ENCODE data around the gene TBC1D1. TPM values are rescaled to one million over a fixed set of nuclear protein-coding genes. Genes with fewer than 3 reads are reported as not detected.

TBC1D1 gene
- polyA plus RNA-seq, 1 donor (not counting 4 experiments of a cell fraction or from before 2014, with no cell fraction given), result 32.5 TPM

GRCh38 chr4:38100474-38101255 is 209.8 kb downstream of the TBC1D1 start:
- Histone ChIP-seq H3K9me3 (ENCODE audit: control insufficient read depth, low read depth, low read length) (no peaks in the 10 kb centered on the region), H3K4me2 (ENCODE audit: control insufficient read depth, extremely low read depth, insufficient read depth, low read depth, low read length) (peak overlapping the region; percentile 57), H3K4me1 (ENCODE audit: control insufficient read depth, extremely low read depth, insufficient read depth, low read length) (peaks cover 39% of the 10 kb centered on the region), H3K36me3 (ENCODE audit: control insufficient read depth in 2 of 2, extremely low read depth in 1 of 2, insufficient read depth in 2 of 2, low read length in 2 of 2) (peaks cover 0 to 3% of the 10 kb centered on the region in 2 experiments), H3K9ac (ENCODE audit: control insufficient read depth, extremely low read depth, insufficient read depth, low read length) (peak overlapping the region; percentile 83), H3K4me3 (ENCODE audit: control insufficient read depth in 2 of 3, extremely low read depth in 1 of 3, insufficient read depth in 2 of 3, low read depth in 1 of 3, low read length in 3 of 3) (no peak overlapping the region), H3K27ac (ENCODE audit: control insufficient read depth, insufficient read depth, low read length) (peak overlapping the region; percentile 99), H4K20me1 (ENCODE audit: control insufficient read depth, extremely low read depth, insufficient read depth, low read length) (no peaks in the 10 kb centered on the region), H2AFZ (ENCODE audit: control insufficient read depth, low read length) (no peak overlapping the region), H3K27me3 (ENCODE audit: control insufficient read depth, extremely low read depth, insufficient read depth, low read length) (no peaks in the 10 kb centered on the region), H3K9me1 (ENCODE audit: control insufficient read depth, extremely low read depth, insufficient read depth, low read length) (no peaks in the 10 kb centered on the region), H3K79me2 (ENCODE audit: control insufficient read depth, insufficient read depth, low read length) (no peaks in the 10 kb centered on the region)
- TF ChIP-seq EZH2 (IDR thresholded peaks at IDR 0.05; ENCODE audit: low read length), result no peak
- TF ChIP-seq CTCF (optimal IDR thresholded peaks at IDR 0.05 in 1 of 3, IDR thresholded peaks at IDR 0.05 in 1 of 3, conservative IDR thresholded peaks at IDR 0.05 in 1 of 3; ENCODE audit: extremely low read depth in 1 of 3, insufficient read depth in 2 of 3, low read length in 3 of 3), result no peak
- DNase-seq (ENCODE audit: low read depth, low spot score) (no peak), FAIRE-seq (no peak)
- dilution Hi-C loops (cut with MboI; ENCODE audit: extremely low pct_ligation_motif_present, low sequenced_read_pairs), result no loop called here

GRCh38 chr4:38101563-38101962 is 210.7 kb downstream of the TBC1D1 start:
- H3K27ac ChIP-seq (ENCODE audit: control insufficient read depth, insufficient read depth, low read length), result peak overlapping the region; percentile 99
- no peak overlapping the region for H3K4me3 ChIP-seq (ENCODE audit: control insufficient read depth in 2 of 3, extremely low read depth in 1 of 3, insufficient read depth in 2 of 3, low read depth in 1 of 3, low read length in 3 of 3)
- H3K9me3 ChIP-seq (ENCODE audit: control insufficient read depth, low read depth, low read length), result no peaks in the 10 kb centered on the region
- peak overlapping the region; percentile 83 for H3K9ac ChIP-seq (ENCODE audit: control insufficient read depth, extremely low read depth, insufficient read depth, low read length)
- H4K20me1 ChIP-seq (ENCODE audit: control insufficient read depth, extremely low read depth, insufficient read depth, low read length), result no peaks in the 10 kb centered on the region
- H3K4me1 ChIP-seq (ENCODE audit: control insufficient read depth, extremely low read depth, insufficient read depth, low read length), result peaks cover 39% of the 10 kb centered on the region
- H3K9me1 ChIP-seq (ENCODE audit: control insufficient read depth, extremely low read depth, insufficient read depth, low read length), result no peaks in the 10 kb centered on the region
- no peak overlapping the region for H2AFZ ChIP-seq (ENCODE audit: control insufficient read depth, low read length)
- H3K27me3 ChIP-seq (ENCODE audit: control insufficient read depth, extremely low read depth, insufficient read depth, low read length), result no peaks in the 10 kb centered on the region
- peak; percentile 72 for DNase-seq (ENCODE audit: low read depth, low spot score)
- TF ChIP-seq EZH2 (IDR thresholded peaks at IDR 0.05; ENCODE audit: low read length) (no peak), CTCF (optimal IDR thresholded peaks at IDR 0.05 in 1 of 3, IDR thresholded peaks at IDR 0.05 in 1 of 3, conservative IDR thresholded peaks at IDR 0.05 in 1 of 3; ENCODE audit: extremely low read depth in 1 of 3, insufficient read depth in 2 of 3, low read length in 3 of 3) (no peak)
- peaks cover 0 to 3% of the 10 kb centered on the region in 2 experiments for H3K36me3 ChIP-seq (ENCODE audit: control insufficient read depth in 2 of 2, extremely low read depth in 1 of 2, insufficient read depth in 2 of 2, low read length in 2 of 2)
- H3K79me2 ChIP-seq (ENCODE audit: control insufficient read depth, insufficient read depth, low read length), result no peaks in the 10 kb centered on the region
- FAIRE-seq, result peak; percentile 87
- dilution Hi-C loops (cut with MboI; ENCODE audit: extremely low pct_ligation_motif_present, low sequenced_read_pairs), result no loop called here
- H3K4me2 ChIP-seq (ENCODE audit: control insufficient read depth, extremely low read depth, insufficient read depth, low read depth, low read length), result peak overlapping the region; percentile 57

Data from keratinocyte (primary cell).